ENCODE results near the gene MICU2.

The MICU2 gene

GRCh38 chr13:21466527-21466926, 137.4 kb downstream of the MICU2 start:
- Histone ChIP-seq H3K4me3 (ENCODE audit: control insufficient read depth in 1 of 7, extremely low read depth in 1 of 7, insufficient read depth in 4 of 7, low read depth in 2 of 7, low read length in 6 of 7) (no peak overlapping the region), H3K4me1 (ENCODE audit: control extremely low read depth in 1 of 4, control insufficient read depth in 4 of 4, insufficient read depth in 4 of 4, low read length in 3 of 4) (no peaks in the 10 kb centered on the region), H3K9me3 (ENCODE audit: control extremely low read depth in 1 of 5, control insufficient read depth in 4 of 5, insufficient read depth in 2 of 5, low read depth in 1 of 5, low read length in 4 of 5) (peaks cover 0 to 7% (median 0%) of the 10 kb centered on the region in 5 experiments), H3K36me3 (ENCODE audit: control insufficient read depth in 4 of 4, insufficient read depth in 4 of 4, low read length in 3 of 4) (no peaks in the 10 kb centered on the region), H3K27ac (ENCODE audit: insufficient read depth in 1 of 2, low read depth in 1 of 2, low read length in 2 of 2, poor library complexity in 1 of 2, severe bottlenecking in 2 of 2) (no peak overlapping the region), H3K27me3 (replicated peaks in 2 of 5; ENCODE audit: control insufficient read depth in 4 of 5, insufficient read depth in 5 of 5, low read length in 4 of 5) (no peaks in the 10 kb centered on the region)
- CTCF ChIA-PET, result interaction anchor here (1.3 to 2.3 kb wide), 2 partner anchors 11 to 169 kb away, joined by 6 to 8 read pairs; no protein-coding TSS in a partner anchor
- POLR2A ChIA-PET, result no interaction called here
- no peak for DNase-seq
- WGBS (ENCODE audit: insufficient coverage), result 95% methylated on average over 5 of the region's 7 CpGs

DNA sequence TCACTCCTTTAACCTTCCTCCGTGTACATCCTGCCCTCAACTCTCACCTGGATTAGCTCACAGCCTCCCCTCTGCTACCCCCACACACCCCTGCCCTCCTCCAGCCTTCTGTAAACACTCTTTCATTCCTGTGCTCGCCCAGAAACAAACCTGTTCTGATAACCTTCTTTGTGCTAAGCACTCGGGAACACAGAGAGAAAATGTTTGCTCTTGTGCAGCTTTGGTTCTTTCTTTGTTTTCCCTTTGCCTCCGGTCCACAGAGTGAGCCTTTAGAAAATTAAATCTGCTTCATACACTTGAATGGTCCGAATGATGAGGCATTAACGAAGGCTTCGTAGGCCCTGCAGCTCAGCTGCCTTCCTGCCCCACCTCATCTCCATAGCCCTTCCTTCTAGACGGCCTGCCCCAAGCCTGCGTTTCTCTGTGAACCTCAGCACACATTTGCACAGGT, 138.2 kb downstream of the MICU2 start:
- POLR2A ChIA-PET, result no interaction called here

GRCh38 chr13:21463424-21463823, 140.5 kb downstream of the MICU2 start:
- POLR2A ChIA-PET, result no interaction called here
- CTCF ChIA-PET, result interaction anchor here (0.7 to 2.8 kb wide), 2 partner anchors 13 to 426 kb away, joined by 3 to 11 read pairs; no protein-coding TSS in a partner anchor

More for the DNA sequence above, 138.2 kb downstream of the MICU2 start:
- no peaks in the 10 kb centered on the region for H3K27me3 ChIP-seq (replicated peaks in 2 of 5; ENCODE audit: control insufficient read depth in 4 of 5, insufficient read depth in 5 of 5, low read length in 4 of 5)
- 76% methylated on average over 6 of the region's 9 CpGs for WGBS (ENCODE audit: insufficient coverage)
- CTCF ChIA-PET, result interaction anchor here (1.0 kb wide), 1 partner anchor 12 kb away, joined by 3 read pairs; no protein-coding TSS in a partner anchor
- H3K9me3 ChIP-seq (ENCODE audit: control extremely low read depth in 1 of 5, control insufficient read depth in 4 of 5, insufficient read depth in 2 of 5, low read depth in 1 of 5, low read length in 4 of 5), result peaks cover 0 to 3% (median 0%) of the 10 kb centered on the region in 5 experiments
- no peak overlapping the region for H3K27ac ChIP-seq (ENCODE audit: insufficient read depth in 1 of 2, low read depth in 1 of 2, low read length in 2 of 2, poor library complexity in 1 of 2, severe bottlenecking in 2 of 2)
- H3K4me3 ChIP-seq (ENCODE audit: control insufficient read depth in 1 of 7, extremely low read depth in 1 of 7, insufficient read depth in 4 of 7, low read depth in 2 of 7, low read length in 6 of 7), result no peak overlapping the region
- DNase-seq, result no peak
- no peaks in the 10 kb centered on the region for H3K36me3 ChIP-seq (ENCODE audit: control insufficient read depth in 4 of 4, insufficient read depth in 4 of 4, low read length in 3 of 4)
- no peaks in the 10 kb centered on the region for H3K4me1 ChIP-seq (ENCODE audit: control extremely low read depth in 1 of 4, control insufficient read depth in 4 of 4, insufficient read depth in 4 of 4, low read length in 3 of 4)

DNA sequence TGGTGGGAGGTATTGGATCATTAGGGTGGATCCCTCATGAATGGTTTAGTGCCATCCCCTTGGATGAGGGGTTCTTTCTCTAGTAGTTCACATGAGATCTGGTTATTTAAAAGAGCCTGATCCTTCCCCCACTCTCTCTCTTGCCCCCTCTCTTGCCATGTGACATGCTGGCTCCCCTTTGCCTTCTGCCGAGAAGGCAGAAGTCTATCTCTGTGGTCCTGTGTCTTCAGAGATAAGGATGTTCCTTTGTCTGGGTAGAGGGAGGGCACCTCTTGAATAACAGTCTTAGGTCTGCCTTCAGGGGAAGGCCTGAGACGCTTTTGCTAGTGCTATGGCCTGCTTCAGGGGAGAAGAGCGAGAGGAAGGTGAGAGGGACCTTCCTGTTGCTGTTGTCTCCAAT, 142.8 kb downstream of the MICU2 start:
- Histone ChIP-seq H3K4me3 (ENCODE audit: control insufficient read depth in 1 of 7, extremely low read depth in 1 of 7, insufficient read depth in 4 of 7, low read depth in 2 of 7, low read length in 6 of 7) (no peak overlapping the region), H3K27me3 (replicated peaks in 2 of 5; ENCODE audit: control insufficient read depth in 4 of 5, insufficient read depth in 5 of 5, low read length in 4 of 5) (no peaks in the 10 kb centered on the region), H3K9me3 (ENCODE audit: control extremely low read depth in 1 of 5, control insufficient read depth in 4 of 5, insufficient read depth in 2 of 5, low read depth in 1 of 5, low read length in 4 of 5) (no peaks in the 10 kb centered on the region), H3K4me1 (ENCODE audit: control extremely low read depth in 1 of 4, control insufficient read depth in 4 of 4, insufficient read depth in 4 of 4, low read length in 3 of 4) (peaks cover 5 to 19% (median 9%) of the 10 kb centered on the region in 4 experiments), H3K36me3 (ENCODE audit: control insufficient read depth in 4 of 4, insufficient read depth in 4 of 4, low read length in 3 of 4) (no peaks in the 10 kb centered on the region), H3K27ac (ENCODE audit: insufficient read depth in 1 of 2, low read depth in 1 of 2, low read length in 2 of 2, poor library complexity in 1 of 2, severe bottlenecking in 2 of 2) (no peak overlapping the region)
- ChIA-PET CTCF (interaction anchor here (1.3 to 2.8 kb wide), 2 partner anchors 16 to 89 kb away, joined by 3 to 11 read pairs; no protein-coding TSS in a partner anchor), POLR2A (no interaction called here)
- DNase-seq, result peak; percentile 9 to 75 (median 51)
- WGBS (ENCODE audit: insufficient coverage), result 100% methylated on average over 1 of the region's 3 CpGs

More at GRCh38 chr13:21463424-21463823, 140.5 kb downstream of the MICU2 start:
- Histone ChIP-seq H3K36me3 (ENCODE audit: control insufficient read depth in 4 of 4, insufficient read depth in 4 of 4, low read length in 3 of 4) (no peaks in the 10 kb centered on the region), H3K27ac (ENCODE audit: insufficient read depth in 1 of 2, low read depth in 1 of 2, low read length in 2 of 2, poor library complexity in 1 of 2, severe bottlenecking in 2 of 2) (no peak overlapping the region), H3K27me3 (replicated peaks in 2 of 5; ENCODE audit: control insufficient read depth in 4 of 5, insufficient read depth in 5 of 5, low read length in 4 of 5) (no peaks in the 10 kb centered on the region), H3K4me1 (ENCODE audit: control extremely low read depth in 1 of 4, control insufficient read depth in 4 of 4, insufficient read depth in 4 of 4, low read length in 3 of 4) (peaks cover 0 to 3% (median 0%) of the 10 kb centered on the region in 4 experiments), H3K9me3 (ENCODE audit: control extremely low read depth in 1 of 5, control insufficient read depth in 4 of 5, insufficient read depth in 2 of 5, low read depth in 1 of 5, low read length in 4 of 5) (no peaks in the 10 kb centered on the region), H3K4me3 (ENCODE audit: control insufficient read depth in 1 of 7, extremely low read depth in 1 of 7, insufficient read depth in 4 of 7, low read depth in 2 of 7, low read length in 6 of 7) (no peak overlapping the region)
- DNase-seq, result no peak

GRCh38 chr13:21458813-21459701, 144.9 kb downstream of the MICU2 start, which contains the start of gene ZDHHC20:
Gene ZDHHC20, minus strand, starts transcription at chr13:21459303. Its CDS starts 132 bp downstream, at chr13:21459171.
- Histone ChIP-seq H3K27me3 (replicated peaks in 2 of 5; ENCODE audit: control insufficient read depth in 4 of 5, insufficient read depth in 5 of 5, low read length in 4 of 5) (no peaks in the 10 kb centered on the region), H3K4me1 (ENCODE audit: control extremely low read depth in 1 of 4, control insufficient read depth in 4 of 4, insufficient read depth in 4 of 4, low read length in 3 of 4) (peaks cover 5 to 19% (median 9%) of the 10 kb centered on the region in 4 experiments), H3K4me3 (ENCODE audit: control insufficient read depth in 1 of 7, extremely low read depth in 1 of 7, insufficient read depth in 4 of 7, low read depth in 2 of 7, low read length in 6 of 7) (peak within 1 kb of the TSS; percentile 91 to 99 (median 96)), H3K27ac (ENCODE audit: insufficient read depth in 1 of 2, low read depth in 1 of 2, low read length in 2 of 2, poor library complexity in 1 of 2, severe bottlenecking in 2 of 2) (peak within 1 kb of the TSS; percentile 50 to 83), H3K36me3 (ENCODE audit: control insufficient read depth in 4 of 4, insufficient read depth in 4 of 4, low read length in 3 of 4) (peaks cover 0 to 2% (median 0%) of the 10 kb centered on the region in 4 experiments), H3K9me3 (ENCODE audit: control extremely low read depth in 1 of 5, control insufficient read depth in 4 of 5, insufficient read depth in 2 of 5, low read depth in 1 of 5, low read length in 4 of 5) (peaks cover 0 to 4% (median 0%) of the 10 kb centered on the region in 5 experiments)
- WGBS (ENCODE audit: insufficient coverage), result under 1% methylated on average over 78 of the region's 107 CpGs
- CTCF ChIA-PET, result interaction anchor here (1.0 to 2.2 kb wide), 4 partner anchors 18 to 329 kb away, joined by 3 to 8 read pairs (median 5); no protein-coding TSS in a partner anchor
- peak; percentile 72 to 83 (median 82) for DNase-seq
- POLR2A ChIA-PET, result interaction anchor here (0.9 kb wide), 1 partner anchor 81 kb away, joined by 3 read pairs; no protein-coding TSS in a partner anchor

- 0% methylated on average over 5 of the region's 16 CpGs for WGBS (ENCODE audit: insufficient coverage)
Measured at GRCh38 chr13:21458451-21458812, 145.5 kb downstream of the MICU2 start.

More at GRCh38 chr13:21458451-21458812, 145.5 kb downstream of the MICU2 start:
- Histone ChIP-seq H3K4me3 (ENCODE audit: control insufficient read depth in 1 of 7, extremely low read depth in 1 of 7, insufficient read depth in 4 of 7, low read depth in 2 of 7, low read length in 6 of 7) (peak overlapping the region; percentile 91 to 99 (median 96)), H3K36me3 (ENCODE audit: control insufficient read depth in 4 of 4, insufficient read depth in 4 of 4, low read length in 3 of 4) (peaks cover 0 to 2% (median 1%) of the 10 kb centered on the region in 4 experiments), H3K27ac (ENCODE audit: insufficient read depth in 1 of 2, low read depth in 1 of 2, low read length in 2 of 2, poor library complexity in 1 of 2, severe bottlenecking in 2 of 2) (peak overlapping the region; percentile 50 to 83), H3K27me3 (replicated peaks in 2 of 5; ENCODE audit: control insufficient read depth in 4 of 5, insufficient read depth in 5 of 5, low read length in 4 of 5) (no peaks in the 10 kb centered on the region), H3K9me3 (ENCODE audit: control extremely low read depth in 1 of 5, control insufficient read depth in 4 of 5, insufficient read depth in 2 of 5, low read depth in 1 of 5, low read length in 4 of 5) (peaks cover 0 to 4% (median 2%) of the 10 kb centered on the region in 5 experiments), H3K4me1 (ENCODE audit: control extremely low read depth in 1 of 4, control insufficient read depth in 4 of 4, insufficient read depth in 4 of 4, low read length in 3 of 4) (peaks cover 5 to 19% (median 9%) of the 10 kb centered on the region in 4 experiments)
- CTCF ChIA-PET, result interaction anchor here (1.0 to 2.2 kb wide), 3 partner anchors 19 to 328 kb away, joined by 3 to 8 read pairs (median 5); no protein-coding TSS in a partner anchor
- POLR2A ChIA-PET, result interaction anchor here (0.7 to 0.9 kb wide), 2 partner anchors 77 to 81 kb away, joined by 3 to 4 read pairs; no protein-coding TSS in a partner anchor
- peak in 2 of 3 donors; percentile 39 to 54 for DNase-seq

Measured in common myeloid progenitor, CD34-positive (primary cell).